Left lung (tissue), 10 donors: Measurements from ENCODE around the gene ACTA1. TPM values are rescaled to one million over a fixed set of nuclear protein-coding genes. Genes with fewer than 3 reads are reported as not detected.
"Not testable (repeated sequence)": the region's sequence is repeated elsewhere in the genome, so short reads cannot be mapped to it uniquely, and the experiment has no call there.

ENCODE experiments used
- ATAC-seq: fragments of 200-7000 bp; cut with Tn5 transposase; one replicate; pipeline ENCODE4 v1.9.1; 2020; ENCODE audit warnings: moderate library complexity
- DNase-seq, 4 donors: peaks; one replicate each; pipeline ENCODE4 v3.0.0-alpha.2; 2013 to 2020
- H3K27ac ChIP-seq, 2 donors: fragments of 200-600 bp; sonication (generic) in 1 of 2; one replicate each; pipeline versions ENCODE4 v1.5.0 to v1.8.0; 2020 to 2021
- H3K27me3 ChIP-seq, 2 donors: fragments of 200-600 bp; sonication (generic) in 1 of 2; one replicate each; pipeline versions ENCODE4 v1.5.0 to v1.8.0; 2020 to 2021
- H3K36me3 ChIP-seq, 2 donors: fragments of 200-600 bp; sonication (generic) in 1 of 2; one replicate each; pipeline versions ENCODE4 v1.5.0 to v1.8.0; 2020 to 2021
- H3K4me1 ChIP-seq, 2 donors: fragments of 200-600 bp; one replicate each; pipeline ENCODE4 v1.8.0; 2021
- H3K4me3 ChIP-seq, 2 donors: fragments of 200-600 bp; sonication (generic) in 1 of 2; one replicate each; pipeline versions ENCODE4 v1.5.0 to v1.8.0; 2020 to 2021; ENCODE audit warnings: mild to moderate bottlenecking in 1 of 2
- H3K9me3 ChIP-seq, 2 donors: fragments of 200-600 bp; sonication (generic) in 1 of 2; one replicate each; pipeline versions ENCODE4 v1.5.0 to v1.8.0; 2020 to 2021
- intact Hi-C, 2 donors: fragments of 100-400 bp; cut with DNase I; formaldehyde crosslinking; loops; one replicate each; pipeline versions ENCODE4 v1.11.2 to v1.14.2; 2022
- polyA plus RNA-seq, 6 donors: library from polyadenylated mRNA; unstranded; fragments of 120-200 nt; gene quantifications; one replicate each; pipeline ENCODE4 v1.2.1, GENCODE V29; 2013; ENCODE audit not compliant: insufficient read length in 6 of 6
- total RNA-seq, 2 donors: library from RNA; stranded (reverse); fragmentation: NEBNext Ultra II Directional; extraction: Animal tissue kit (Norgen Biotek cat#: 25700); gene quantifications; one replicate each; pipeline ENCODE4 v1.2.1, GENCODE V29; 2021
- TF ChIP-seq, protein P1 (sequence below), 2 donors: fragments of 200-600 bp; sonication (generic) in 1 of 2; IDR thresholded peaks; one replicate each; pipeline versions ENCODE4 v1.5.0 to v1.8.0; 2021; ENCODE audit warnings: antibody characterized with exemption in 2 of 2
- donor health status: DM: no; HTN: yes; CAD: no.
- donor health status: DM: no; HTN: no; CAD: no.

The ACTA1 gene
- total and polyA plus RNA-seq, 8 donors, result 0.40 to 1.4 (median 0.98) TPM

- Histone ChIP-seq H3K27ac (no peak overlapping the region), H3K9me3 (no peaks in the 10 kb centered on the region), H3K4me1 (no peaks in the 10 kb centered on the region), H3K27me3 (peaks cover 0 to 87% of the 10 kb centered on the region in 2 donors), H3K4me3 (no peak overlapping the region), H3K36me3 (no peaks in the 10 kb centered on the region)
- intact Hi-C loops, result no loop called here
- TF ChIP-seq, protein P1, sequence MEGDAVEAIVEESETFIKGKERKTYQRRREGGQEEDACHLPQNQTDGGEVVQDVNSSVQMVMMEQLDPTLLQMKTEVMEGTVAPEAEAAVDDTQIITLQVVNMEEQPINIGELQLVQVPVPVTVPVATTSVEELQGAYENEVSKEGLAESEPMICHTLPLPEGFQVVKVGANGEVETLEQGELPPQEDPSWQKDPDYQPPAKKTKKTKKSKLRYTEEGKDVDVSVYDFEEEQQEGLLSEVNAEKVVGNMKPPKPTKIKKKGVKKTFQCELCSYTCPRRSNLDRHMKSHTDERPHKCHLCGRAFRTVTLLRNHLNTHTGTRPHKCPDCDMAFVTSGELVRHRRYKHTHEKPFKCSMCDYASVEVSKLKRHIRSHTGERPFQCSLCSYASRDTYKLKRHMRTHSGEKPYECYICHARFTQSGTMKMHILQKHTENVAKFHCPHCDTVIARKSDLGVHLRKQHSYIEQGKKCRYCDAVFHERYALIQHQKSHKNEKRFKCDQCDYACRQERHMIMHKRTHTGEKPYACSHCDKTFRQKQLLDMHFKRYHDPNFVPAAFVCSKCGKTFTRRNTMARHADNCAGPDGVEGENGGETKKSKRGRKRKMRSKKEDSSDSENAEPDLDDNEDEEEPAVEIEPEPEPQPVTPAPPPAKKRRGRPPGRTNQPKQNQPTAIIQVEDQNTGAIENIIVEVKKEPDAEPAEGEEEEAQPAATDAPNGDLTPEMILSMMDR (IDR thresholded peaks at IDR 0.05), result no peak
- no peak for DNase-seq
- ATAC-seq, result no peak
Measured at GRCh38 chr1:229397762-229398161, 36.1 kb downstream of the ACTA1 start.

DNA sequence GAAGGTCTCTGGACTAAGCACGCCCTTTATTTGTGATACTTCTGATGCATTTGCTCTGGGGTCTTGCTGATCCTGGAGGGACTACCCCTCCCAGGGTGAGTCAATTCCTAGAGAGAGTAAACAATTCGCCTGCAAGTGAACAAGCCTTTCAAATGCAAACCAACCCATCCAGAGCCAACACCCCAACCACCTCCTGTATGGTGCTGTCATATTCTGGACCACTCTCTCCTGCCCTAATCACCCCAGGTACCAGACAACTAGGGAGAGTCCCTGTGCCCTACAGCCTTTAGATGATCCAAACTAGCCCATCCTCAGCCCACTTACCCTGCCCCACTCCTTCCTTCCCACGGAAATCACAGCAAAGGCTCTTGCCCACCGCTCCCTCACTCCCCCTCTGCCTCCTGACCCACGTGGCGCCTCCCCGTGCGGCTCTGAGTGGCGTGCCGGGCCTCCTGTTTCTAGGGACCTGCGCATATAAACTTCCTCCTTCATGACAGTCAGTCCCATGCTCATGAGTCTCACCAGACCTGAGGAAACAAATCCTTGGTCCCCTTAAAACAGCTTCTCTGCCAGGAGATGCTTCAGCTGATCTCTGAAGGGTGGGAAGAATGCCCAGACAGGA lies 37.2 kb downstream of the ACTA1 start:
- Histone ChIP-seq H3K36me3 (no peaks in the 10 kb centered on the region), H3K4me1 (no peaks in the 10 kb centered on the region), H3K4me3 (no peak overlapping the region), H3K27ac (no peak overlapping the region), H3K27me3 (peaks cover 0 to 86% of the 10 kb centered on the region in 2 donors), H3K9me3 (no peaks in the 10 kb centered on the region)
- intact Hi-C loops, result no loop called here
- ATAC-seq (no peak), DNase-seq (no peak)
- TF ChIP-seq, protein P1 (IDR thresholded peaks at IDR 0.05), result no peak

- ATAC-seq, H3K27ac ChIP-seq, H3K4me3 ChIP-seq, H3K4me1 ChIP-seq, H3K36me3 ChIP-seq, intact Hi-C loops, H3K9me3 ChIP-seq, DNase-seq: not testable (repeated sequence)
- peaks cover 0 to 80% of the 10 kb centered on the region in 2 donors for H3K27me3 ChIP-seq
Measured at GRCh38 chr1:229394517-229394916, 39.4 kb downstream of the ACTA1 start.

- no peak for ATAC-seq
- Histone ChIP-seq H3K4me1 (no peaks in the 10 kb centered on the region), H3K9me3 (no peaks in the 10 kb centered on the region), H3K27me3 (peaks cover 0 to 66% of the 10 kb centered on the region in 2 donors), H3K27ac (no peak overlapping the region), H3K4me3 (no peak overlapping the region), H3K36me3 (no peaks in the 10 kb centered on the region)
- no peak for DNase-seq
- intact Hi-C loops, result no loop called here
- TF ChIP-seq, protein P1 (IDR thresholded peaks at IDR 0.05), result no peak
Measured at GRCh38 chr1:229392936-229393335, 41.0 kb downstream of the ACTA1 start.

- no peak overlapping the region for H3K27ac ChIP-seq
- H3K27me3 ChIP-seq, result peaks cover 0 to 38% of the 10 kb centered on the region in 2 donors
- ATAC-seq, result no peak
- TF ChIP-seq, protein P1 (IDR thresholded peaks at IDR 0.05), result no peak
- intact Hi-C loops, result no loop called here
- H3K4me3 ChIP-seq, result no peak overlapping the region
- no peak for DNase-seq
- H3K9me3 ChIP-seq, result no peaks in the 10 kb centered on the region
- H3K36me3 ChIP-seq, result no peaks in the 10 kb centered on the region
- no peaks in the 10 kb centered on the region for H3K4me1 ChIP-seq
Measured at GRCh38 chr1:229390130-229390529, 43.8 kb downstream of the ACTA1 start.
